Mucosa of descending colon (tissue), 3 donors: ENCODE results near the gene CFAP77. TPM values are rescaled to one million over a fixed set of nuclear protein-coding genes. Genes with fewer than 3 reads are reported as not detected.

Source experiments
- ATAC-seq: fragments of 200-7000 bp; cut with Tn5 transposase; one replicate; pipeline ENCODE4 v1.9.1; 2020; ENCODE audit warnings: mild to moderate bottlenecking, moderate library complexity
- DNase-seq, 3 donors: peaks; one replicate each; pipeline ENCODE4 v3.0.0-alpha.2; 2020
- H3K36me3 ChIP-seq: fragments of 200-600 bp; one replicate; pipeline ENCODE4 v1.8.0; 2021; ENCODE audit warnings: low read depth, mild to moderate bottlenecking
- H3K4me1 ChIP-seq: fragments of 200-600 bp; one replicate; pipeline ENCODE4 v1.8.0; 2021; ENCODE audit warnings: low read depth, mild to moderate bottlenecking
- H3K4me3 ChIP-seq: fragments of 200-600 bp; one replicate; pipeline ENCODE4 v1.8.0; 2021; ENCODE audit warnings: mild to moderate bottlenecking
- H3K9me3 ChIP-seq: fragments of 200-600 bp; one replicate; pipeline ENCODE4 v1.8.0; 2021; ENCODE audit warnings: mild to moderate bottlenecking
- CTCF ChIP-seq: fragments of 200-600 bp; IDR thresholded peaks from one replicate; pipeline ENCODE4 v1.8.0; 2022; ENCODE audit warnings: antibody characterized with exemption, mild to moderate bottlenecking
- intact Hi-C, 2 donors: fragments of 100-400 bp; cut with DNase I in 1 of 2; cut with micrococcal nuclease in 1 of 2; formaldehyde crosslinking; loops; one replicate each; pipeline versions ENCODE4 v1.11.0 to v1.11.1; 2022; cut with DNase I, micrococcal nuclease
- total RNA-seq, 3 donors: library from RNA; stranded (reverse); fragmentation: NEBNext Ultra II Directional in 2 of 3; extraction: Animal tissue kit (Norgen Biotek cat#: 25700) in 2 of 3; gene quantifications; one replicate each; pipeline versions ENCODE4 v1.2.1 to v1.2.4, GENCODE V29; 2021 to 2023
- donor health status: DM: no; HTN: no; CAD: no; lungs with moderate emphysema.
- donor health status: DM: no; HTN: no; CAD: no.
- donor health status: DM: no; HTN: yes; CAD: no.

Gene CFAP77
- total RNA-seq, 3 donors from 2014 or later, result not detected

GRCh38 chr9:132592451-132592850 lies 182.4 kb downstream of the CFAP77 start:
- H3K9me3 ChIP-seq, result no peaks in the 10 kb centered on the region
- ATAC-seq (no peak), DNase-seq (no peak)
- no peaks in the 10 kb centered on the region for H3K36me3 ChIP-seq
- intact Hi-C loops, result no loop called here
- H3K4me1 ChIP-seq, result no peaks in the 10 kb centered on the region
- no peak for TF ChIP-seq CTCF
- no peak overlapping the region for H3K4me3 ChIP-seq

GRCh38 chr9:132594412-132594811 lies 184.4 kb downstream of the CFAP77 start:
- H3K4me1 ChIP-seq, result no peaks in the 10 kb centered on the region
- H3K9me3 ChIP-seq, result no peaks in the 10 kb centered on the region
- intact Hi-C loops, result no loop called here
- no peak overlapping the region for H3K4me3 ChIP-seq
- DNase-seq, result no peak
- H3K36me3 ChIP-seq, result no peaks in the 10 kb centered on the region
- TF ChIP-seq CTCF, result no peak
- no peak for ATAC-seq

- no peaks in the 10 kb centered on the region for H3K36me3 ChIP-seq
- no peaks in the 10 kb centered on the region for H3K9me3 ChIP-seq
- no peaks in the 10 kb centered on the region for H3K4me1 ChIP-seq
- DNase-seq, result no peak
- intact Hi-C loops, result no loop called here
- ATAC-seq, result no peak
- TF ChIP-seq CTCF, result no peak
- H3K4me3 ChIP-seq, result no peak overlapping the region
Measured at GRCh38 chr9:132595319-132595718, 185.3 kb downstream of the CFAP77 start.

- H3K9me3 ChIP-seq, result no peaks in the 10 kb centered on the region
- no peak overlapping the region for H3K4me3 ChIP-seq
- no peaks in the 10 kb centered on the region for H3K36me3 ChIP-seq
- no peak for ATAC-seq
- no peak for DNase-seq
- no peaks in the 10 kb centered on the region for H3K4me1 ChIP-seq
- intact Hi-C loops, result no loop called here
- no peak for TF ChIP-seq CTCF
Measured at GRCh38 chr9:132596200-132596599, 186.2 kb downstream of the CFAP77 start.

GRCh38 chr9:132597073-132597775 lies 187.2 kb downstream of the CFAP77 start:
- no peak overlapping the region for H3K4me3 ChIP-seq
- DNase-seq (no peak), ATAC-seq (no peak)
- H3K36me3 ChIP-seq, result no peaks in the 10 kb centered on the region
- no peak for TF ChIP-seq CTCF
- no peaks in the 10 kb centered on the region for H3K4me1 ChIP-seq
- H3K9me3 ChIP-seq, result no peaks in the 10 kb centered on the region
- intact Hi-C loops, result no loop called here
